ENCODE data around the gene CDH23.
A peak's percentile ranks its signal among the peaks of the same experiment; 100 is the strongest.

GRCh38 chr10:71860243-71861029, 463.7 kb downstream of the CDH23 start:
- TF ChIP-seq POLR2AphosphoS5 (IDR thresholded peaks at IDR 0.05; ENCODE audit: low read depth, low read length), result no peak
- TF ChIP-seq REST (IDR thresholded peaks at IDR 0.05; ENCODE audit: insufficient read depth in 1 of 2, low read depth in 2 of 2, low read length in 2 of 2), result 0 out of 4 replicates have a peak, but pooled peaks of 1 of the 2 experiments have one; percentile 4
- TF ChIP-seq SIN3A (IDR thresholded peaks at IDR 0.05; ENCODE audit: borderline replicate concordance, insufficient read depth, low read length), result no peak
- TF ChIP-seq TAF1 (IDR thresholded peaks at IDR 0.05; ENCODE audit: borderline replicate concordance, insufficient read depth, low read length), result no peak
- TF ChIP-seq FOXP2 (optimal IDR thresholded peaks at IDR 0.05; ENCODE audit: borderline replicate concordance, extremely low read depth, extremely low read length, insufficient read depth), result peak; percentile 54
